Panc1 (cell line): ENCODE results near the gene SH3BP2. TPM values are rescaled to one million over a fixed set of nuclear protein-coding genes. Genes with fewer than 3 reads are reported as not detected.

Experiments used
- ATAC-seq: fragments of 200-7000 bp; cut with Tn5 transposase; 2 replicates; pipeline ENCODE4 v1.9.1; 2020; ENCODE audit warnings: mild to moderate bottlenecking, moderate library complexity
- BruUV-seq: library from RNA; stranded (reverse); fragments of 400-500 nt; replicated peaks from 2 replicates; lab custom pipeline; 2021; lab: Mats Ljungman, UMichigan
- CTCF ChIA-PET: fragments of 300-600 bp; sonication (Branson Sonifier 250); formaldehyde crosslinking; loops from one replicate; lab custom pipeline; 2022; ENCODE audit warnings: antibody characterized with exemption; lab: Charles Lee
- POLR2A ChIA-PET: fragments of 300-600 bp; sonication (Branson Sonifier 250); formaldehyde crosslinking; loops from one replicate; lab custom pipeline; 2022; ENCODE audit warnings: antibody characterized with exemption; lab: Charles Lee
- DNase-seq: peaks from one replicate; pipeline ENCODE4 v3.0.0-alpha.2; 2010; ENCODE audit warnings: low read depth, low spot score
- H3K27ac ChIP-seq: 2 replicates; pipeline ENCODE4 v1.5.1; 2011; ENCODE audit warnings: mild to moderate bottlenecking, low read length, inconsistent platforms
- H3K27me3 ChIP-seq: fragments of 200-500 bp; sonication (Bioruptor generic); 2 replicates; pipeline ENCODE4 v1.6.0; 2014; ENCODE audit warnings: low read length, inconsistent platforms; ENCODE audit not compliant: control insufficient read depth, insufficient read depth
- H3K36me3 ChIP-seq: fragments of 200-500 bp; sonication (Bioruptor generic); 2 replicates; pipeline ENCODE4 v1.5.1; 2014; ENCODE audit warnings: inconsistent platforms, mild to moderate bottlenecking, low read length, moderate library complexity; ENCODE audit not compliant: control insufficient read depth, insufficient read depth
- H3K4me1 ChIP-seq: 2 replicates; pipeline ENCODE4 v1.5.1; 2011; ENCODE audit warnings: inconsistent platforms, mild to moderate bottlenecking, low read length, moderate library complexity; ENCODE audit not compliant: control insufficient read depth, insufficient read depth
- H3K4me3 ChIP-seq, 2 experiments: 2 replicates each; pipeline ENCODE4 v1.5.1; 2011 to 2012; ENCODE audit warnings: low read depth in 2 of 2, low read length in 2 of 2, mild to moderate bottlenecking in 2 of 2, inconsistent platforms in 1 of 2, moderate library complexity in 1 of 2
- H3K9me3 ChIP-seq: fragments of 200-500 bp; sonication (Bioruptor generic); 2 replicates; pipeline ENCODE4 v1.5.1; 2014; ENCODE audit warnings: low read depth, mild to moderate bottlenecking, inconsistent platforms, low read length, moderate library complexity; ENCODE audit not compliant: control insufficient read depth, insufficient read depth
- CTCF ChIP-seq: fragments of 450-650 bp; IDR thresholded peaks from 2 replicates; pipeline ENCODE4 v1.5.1; 2017; ENCODE audit warnings: mild to moderate bottlenecking
- POLR2AphosphoS5 ChIP-seq: IDR thresholded peaks from 2 replicates; pipeline ENCODE4 v1.6.1; 2012; ENCODE audit warnings: mild to moderate bottlenecking, low read depth, low read length, moderate library complexity
- REST ChIP-seq, 2 experiments: IDR thresholded peaks; 2 replicates each; pipeline ENCODE4 v1.6.1; 2011 to 2012; ENCODE audit warnings: low read depth in 2 of 2, control low read depth in 1 of 2, low read length in 1 of 2, mild to moderate bottlenecking in 1 of 2, moderate library complexity in 1 of 2; ENCODE audit not compliant: insufficient read depth in 1 of 2
- SIN3A ChIP-seq: IDR thresholded peaks from 2 replicates; pipeline ENCODE4 v1.6.1; 2012; ENCODE audit warnings: low read depth, mild to moderate bottlenecking, low read length, moderate library complexity, borderline replicate concordance; ENCODE audit not compliant: insufficient read depth
- TCF7L2 ChIP-seq: IDR thresholded peaks from 2 replicates; pipeline ENCODE4 v1.6.1; 2011; ENCODE audit warnings: mild to moderate bottlenecking, low read depth, low read length, inconsistent platforms
- in situ Hi-C: cut with HindIII; loops from 2 replicates; pipeline ENCODE4 v1.10.0; 2016; ENCODE audit warnings: low sequenced_read_pairs, low pct_unique_long_range_greater_than_20kb
- intact Hi-C: fragments of 100-400 bp; cut with micrococcal nuclease; formaldehyde crosslinking; loops from one replicate; pipeline ENCODE4 v1.10.0; 2022; ENCODE audit not compliant: unreplicated experiment
- total RNA-seq: library from RNA; stranded (reverse); gene quantifications from one replicate; pipeline ENCODE4 v1.2.1, GENCODE V29; 2021; ENCODE audit not compliant: unreplicated experiment

The SH3BP2 gene
- total RNA-seq, 1 experiment from 2014 or later, result 93.4 TPM

GRCh38 chr4:2875556-2875955, 82.7 kb downstream of the SH3BP2 start:
- no peaks in the 10 kb centered on the region for H3K9me3 ChIP-seq
- BruUV-seq, result no TSS peak
- no peaks in the 10 kb centered on the region for H3K27me3 ChIP-seq
- no peaks in the 10 kb centered on the region; the same call in 1 of the 2 replicates for H3K4me1 ChIP-seq
- H3K36me3 ChIP-seq, result no peaks in the 10 kb centered on the region
- intact Hi-C loops, result no loop called here
- ChIA-PET POLR2A (no interaction called here), CTCF (no interaction called here)
- in situ Hi-C loops, result no loop called here
- DNase-seq (no peak), ATAC-seq (no peak)
- no peak for TF ChIP-seq REST (IDR thresholded peaks at IDR 0.05; ENCODE audit: insufficient read depth in 1 of 2, low read depth in 2 of 2, low read length in 1 of 2)
- H3K4me3 ChIP-seq, result no peak overlapping the region
- no peak overlapping the region for H3K27ac ChIP-seq

GRCh38 chr4:2878346-2878745, 85.5 kb downstream of the SH3BP2 start:
- in situ Hi-C loops, result no loop called here
- Histone ChIP-seq H3K4me3 (no peak overlapping the region), H3K36me3 (peaks cover 3% of the 10 kb centered on the region; the same call in 1 of the 2 replicates), H3K27me3 (no peaks in the 10 kb centered on the region), H3K4me1 (no peaks in the 10 kb centered on the region), H3K27ac (no peak overlapping the region), H3K9me3 (no peaks in the 10 kb centered on the region)
- ChIA-PET POLR2A (no interaction called here), CTCF (no interaction called here)
- intact Hi-C loops, result no loop called here
- no peak for TF ChIP-seq POLR2AphosphoS5
- no peak for TF ChIP-seq REST (IDR thresholded peaks at IDR 0.05; ENCODE audit: insufficient read depth in 1 of 2, low read depth in 2 of 2, low read length in 1 of 2)
- TF ChIP-seq CTCF, result no peak
- no peak for TF ChIP-seq SIN3A
- TF ChIP-seq TCF7L2, result no peak
- no peak for DNase-seq
- no peak for ATAC-seq
- BruUV-seq, result no TSS peak
